OCI-M1 (cell line): ENCODE results near the gene SFMBT1.
"Not testable (repeated sequence)": the region's sequence is repeated elsewhere in the genome, so short reads cannot be mapped to it uniquely, and the experiment has no call there.

Source experiments
- DNase-seq: peaks from one replicate; lab custom pipeline; 2025; lab: John Stamatoyannopoulos, UW

The SFMBT1 gene

DNA sequence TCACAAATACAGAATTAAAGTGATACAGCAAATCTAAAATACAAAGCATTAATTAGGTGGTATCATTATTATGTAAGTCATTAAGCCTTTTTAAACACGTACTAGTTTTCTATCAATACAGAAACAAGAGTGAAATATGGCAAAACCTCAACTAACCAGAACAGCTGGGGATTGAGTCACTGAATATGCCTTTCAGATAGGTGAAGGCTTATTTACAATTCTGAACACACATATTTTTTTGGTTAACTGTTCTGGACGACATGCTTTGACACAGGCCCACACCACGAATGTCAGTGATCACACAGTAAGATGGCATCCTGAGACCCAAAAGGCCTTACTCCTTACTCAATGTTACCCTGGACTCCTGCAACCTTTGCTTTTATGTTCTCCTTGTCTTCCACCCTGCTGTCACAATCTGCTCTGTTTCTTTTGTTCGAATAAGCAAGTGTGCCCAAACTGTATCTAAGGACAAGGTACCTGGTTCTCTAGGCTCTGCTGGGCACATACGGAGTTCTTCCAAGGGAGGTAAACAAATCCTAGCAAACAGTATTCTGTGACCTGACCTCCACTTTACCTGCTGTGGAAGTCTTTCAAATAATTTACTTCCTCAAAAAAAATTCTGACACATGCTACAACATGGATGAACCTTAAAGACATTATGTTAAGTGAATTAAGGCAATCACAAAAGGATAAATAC, 7.0 kb downstream of the SFMBT1 start:
- no peak for DNase-seq

DNA sequence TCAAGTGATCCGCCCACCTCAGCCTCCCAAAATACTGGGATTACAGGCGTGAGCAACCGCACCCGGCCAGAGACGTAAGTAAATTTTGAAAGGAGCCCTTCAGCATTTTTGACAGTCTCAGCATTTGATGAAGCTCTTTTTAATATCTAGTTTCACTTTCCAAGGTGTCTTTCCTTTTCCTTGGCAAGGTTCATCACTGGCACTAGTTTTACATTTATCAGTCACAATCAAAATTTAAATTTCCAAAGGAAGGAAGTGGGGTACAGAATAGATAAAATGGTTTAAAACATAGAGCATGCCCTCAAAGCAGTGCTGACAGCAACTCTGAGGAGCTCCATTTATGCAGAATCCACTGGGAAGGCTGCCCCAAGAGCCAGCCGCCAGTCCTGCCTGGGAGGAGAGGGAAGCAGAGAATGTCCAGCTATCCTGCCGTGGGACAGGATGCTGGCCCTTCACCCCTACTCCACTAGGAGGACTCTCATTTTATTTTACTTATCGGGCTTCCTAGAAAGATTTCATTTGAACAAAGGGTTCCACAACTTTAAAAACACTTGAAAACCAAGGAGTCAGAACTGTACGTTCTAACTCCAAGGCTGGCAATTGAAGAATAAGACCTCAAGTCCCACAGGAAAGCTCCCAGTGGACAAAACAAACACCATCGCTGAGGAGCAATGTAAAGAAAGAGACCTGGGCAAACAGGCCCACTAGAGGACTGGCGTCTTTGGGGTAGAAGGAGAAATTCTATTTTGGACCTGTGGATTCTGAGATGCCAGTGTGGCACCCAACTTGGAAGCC, 9.9 kb downstream of the SFMBT1 start:
- DNase-seq = no peak

DNA sequence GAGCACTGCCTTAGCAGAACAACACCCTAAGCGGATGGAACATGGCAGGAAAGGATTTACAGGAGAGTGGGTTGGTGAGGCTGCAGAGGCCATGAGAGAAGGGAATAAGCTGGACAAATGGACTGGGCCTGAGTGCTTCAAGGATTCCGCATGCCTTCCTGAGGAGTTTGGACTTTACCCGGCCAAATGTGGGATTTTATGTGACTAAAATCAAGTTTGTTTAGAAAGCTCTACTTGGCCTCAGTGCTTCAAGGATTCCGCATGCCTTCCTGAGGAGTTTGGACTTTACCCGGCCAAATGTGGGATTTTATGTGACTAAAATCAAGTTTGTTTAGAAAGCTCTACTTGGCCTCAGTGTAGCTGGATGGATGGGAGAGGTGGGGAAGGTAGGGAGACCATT, 10.9 kb downstream of the SFMBT1 start:
- DNase-seq = not testable (repeated sequence)

DNA sequence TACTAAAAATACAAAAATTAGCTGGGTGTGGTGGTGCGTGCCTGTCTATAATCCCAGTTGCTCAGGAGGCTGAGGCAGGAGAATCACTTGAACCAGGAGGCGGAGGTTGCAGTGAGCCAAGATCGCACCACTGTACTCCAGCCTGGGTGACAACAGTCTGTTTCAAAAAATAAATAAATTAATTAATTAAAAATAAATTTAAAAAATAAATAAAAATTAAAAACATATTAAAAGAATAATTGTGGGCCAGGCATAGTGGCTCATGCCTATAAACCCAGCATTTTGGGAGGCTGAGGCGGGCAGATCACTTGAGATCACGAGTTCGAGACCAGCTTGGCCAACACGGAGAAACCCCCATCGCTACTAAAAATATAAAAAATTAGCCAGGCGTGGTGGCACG, 11.5 kb downstream of the SFMBT1 start:
- DNase-seq = not testable (repeated sequence)

DNA sequence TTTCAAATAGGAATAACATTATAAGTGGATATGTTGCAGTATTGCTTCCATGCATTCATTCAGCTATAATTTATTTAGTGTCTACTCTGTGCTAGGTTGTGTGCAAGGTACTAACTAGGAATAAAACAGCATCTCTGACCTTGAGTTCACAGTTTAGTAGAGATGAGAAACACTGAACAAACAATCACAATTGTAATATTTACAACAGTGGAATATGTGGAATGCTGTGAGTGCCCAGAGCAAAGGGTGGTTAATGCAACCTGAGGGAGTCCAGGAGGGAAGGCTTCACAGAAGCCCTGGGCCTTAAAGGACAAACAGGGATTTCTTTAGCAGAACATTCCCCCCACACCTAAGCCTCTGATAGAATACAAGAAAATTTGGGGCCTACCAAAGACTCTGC, 13.3 kb downstream of the SFMBT1 start:
- DNase-seq = no peak

DNA sequence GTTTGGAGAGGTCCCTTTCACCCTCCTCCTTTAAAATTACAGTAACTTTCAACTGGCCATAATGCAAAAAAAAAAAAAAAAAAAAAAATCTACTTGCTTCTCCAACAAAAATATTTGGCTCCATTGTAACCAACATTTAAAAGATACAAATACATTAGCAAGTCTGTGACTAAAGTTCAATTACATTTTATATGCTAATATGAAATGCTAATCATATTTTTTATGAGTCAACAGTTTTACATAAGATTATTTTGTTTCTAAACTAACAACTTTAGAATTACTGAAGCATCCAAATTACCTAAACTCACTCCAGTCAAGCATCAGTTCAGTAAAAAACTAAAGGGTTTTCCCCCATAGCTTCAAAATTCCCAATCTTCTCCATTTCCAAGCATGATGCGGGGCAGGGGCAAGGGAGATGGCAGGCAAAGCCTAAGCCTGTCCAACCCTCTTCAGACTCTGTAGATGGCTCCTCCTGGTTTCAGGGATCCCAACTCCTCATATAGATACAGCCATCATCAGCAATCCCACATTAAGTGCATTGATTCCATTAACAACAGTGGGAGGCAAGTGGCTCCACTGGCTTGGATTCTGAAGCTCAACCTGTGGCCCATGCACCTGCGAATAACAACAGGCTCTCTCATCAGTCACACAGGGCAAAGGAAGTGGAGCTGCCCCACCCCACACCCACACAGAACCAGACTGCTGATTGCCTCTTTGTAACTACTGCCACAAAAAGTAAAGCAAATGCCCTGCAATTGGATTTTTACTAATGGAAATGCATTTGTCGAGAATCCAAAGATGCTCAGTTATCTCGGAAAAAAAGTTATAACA, 15.0 kb downstream of the SFMBT1 start:
- no peak for DNase-seq

DNA sequence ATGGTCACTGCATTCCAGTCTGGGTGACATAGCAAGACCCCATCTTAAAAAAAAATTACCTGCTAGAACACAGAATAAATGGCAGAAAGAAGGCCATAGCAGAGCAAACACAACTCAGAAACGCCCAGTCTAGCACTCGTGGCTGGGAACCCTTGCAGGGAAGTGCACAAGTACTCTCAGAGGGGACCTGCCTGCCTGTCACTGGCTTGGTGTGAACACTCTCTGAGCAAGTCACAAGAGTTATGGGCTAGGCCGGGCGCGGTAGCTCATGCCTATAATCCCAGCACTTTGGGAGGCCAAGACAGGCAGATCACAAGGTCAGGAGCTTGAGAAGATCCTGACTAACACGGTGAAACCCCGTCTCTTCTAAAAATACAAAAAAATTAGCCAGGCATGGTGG, 17.2 kb downstream of the SFMBT1 start:
- DNase-seq = no peak

DNA sequence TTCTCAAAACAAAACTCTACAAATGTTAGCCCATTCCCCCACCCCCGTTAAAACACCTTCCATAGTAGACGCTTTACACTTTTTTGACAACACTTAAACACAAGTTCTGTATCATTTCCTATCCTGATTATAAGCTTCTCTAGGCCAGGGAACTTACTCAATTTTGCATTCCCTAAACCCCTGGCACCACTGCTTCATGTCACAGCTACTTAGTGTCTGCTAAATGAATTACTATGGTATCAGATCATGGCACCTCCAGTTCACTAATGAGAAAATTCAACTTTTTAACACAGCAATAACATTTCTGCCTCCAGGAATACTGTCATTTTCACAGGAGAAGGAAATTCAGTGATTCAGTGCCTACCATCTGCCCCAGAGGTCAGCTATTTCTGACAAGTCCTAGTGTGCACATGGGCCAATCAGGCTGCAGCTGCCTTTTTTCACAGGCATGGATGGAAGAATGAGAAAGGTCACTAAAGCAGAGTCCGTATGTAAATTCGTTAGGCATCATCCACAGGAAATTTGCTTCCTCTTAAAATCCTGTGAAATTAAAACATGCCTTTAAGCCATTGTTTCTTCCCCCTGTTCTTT, 18.5 kb downstream of the SFMBT1 start:
- DNase-seq = no peak

DNA sequence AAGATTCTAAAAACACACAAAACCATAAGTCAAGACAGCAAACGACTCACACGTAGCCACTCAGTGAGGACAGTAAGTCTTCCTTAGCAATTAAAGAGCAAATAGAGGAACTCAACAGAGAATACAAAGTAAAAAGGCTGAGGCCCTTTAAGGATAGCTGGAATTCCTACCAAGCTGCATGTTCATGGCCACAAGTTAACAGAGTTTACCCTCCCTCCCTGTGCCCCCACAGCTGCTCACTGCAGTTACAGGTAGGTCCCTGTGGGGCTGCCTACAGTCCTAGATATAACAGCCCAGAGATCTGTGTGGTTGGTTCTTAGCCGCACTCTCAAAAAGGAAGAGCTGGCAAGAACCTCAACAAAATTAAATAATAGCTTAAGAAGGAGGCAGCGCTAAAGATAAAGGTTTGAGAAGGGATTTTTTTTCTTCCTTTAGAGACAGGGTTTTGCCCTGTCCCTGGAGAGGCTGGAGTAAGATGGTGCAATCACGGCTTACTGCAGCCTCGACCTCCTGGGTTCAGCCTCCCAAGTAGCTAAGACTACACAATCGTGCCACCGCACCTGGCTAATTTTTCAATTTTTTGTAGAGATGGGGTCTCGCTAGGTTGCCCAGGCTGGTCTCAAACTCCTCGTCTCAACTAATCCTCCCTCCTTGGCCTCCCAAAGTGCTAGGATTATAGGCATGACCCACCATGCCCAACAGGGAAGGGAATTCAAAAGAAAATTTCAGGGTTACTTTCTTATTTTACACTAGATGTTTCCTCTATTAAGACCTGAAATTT, 19.3 kb downstream of the SFMBT1 start:
- DNase-seq = peak; percentile 31

DNA sequence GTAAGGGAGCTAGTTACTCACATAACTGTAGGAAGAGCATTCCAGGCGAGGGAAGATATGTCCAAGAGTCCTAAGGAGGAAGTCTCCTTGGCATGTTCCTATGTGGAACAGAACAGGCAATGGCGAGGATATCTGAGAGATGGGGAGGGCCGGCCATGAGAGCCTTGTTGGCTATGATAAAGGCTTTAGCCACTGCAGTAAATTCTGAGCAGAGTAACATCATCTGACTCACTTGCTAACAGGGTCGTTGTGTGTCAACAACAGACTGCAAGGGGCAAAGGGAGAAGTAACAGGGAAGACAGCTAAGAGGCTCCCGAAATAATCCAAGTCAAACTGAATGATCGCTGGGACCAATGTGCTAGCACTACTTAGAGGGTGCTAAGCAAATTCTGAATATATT, 21.6 kb downstream of the SFMBT1 start:
- no peak for DNase-seq

DNA sequence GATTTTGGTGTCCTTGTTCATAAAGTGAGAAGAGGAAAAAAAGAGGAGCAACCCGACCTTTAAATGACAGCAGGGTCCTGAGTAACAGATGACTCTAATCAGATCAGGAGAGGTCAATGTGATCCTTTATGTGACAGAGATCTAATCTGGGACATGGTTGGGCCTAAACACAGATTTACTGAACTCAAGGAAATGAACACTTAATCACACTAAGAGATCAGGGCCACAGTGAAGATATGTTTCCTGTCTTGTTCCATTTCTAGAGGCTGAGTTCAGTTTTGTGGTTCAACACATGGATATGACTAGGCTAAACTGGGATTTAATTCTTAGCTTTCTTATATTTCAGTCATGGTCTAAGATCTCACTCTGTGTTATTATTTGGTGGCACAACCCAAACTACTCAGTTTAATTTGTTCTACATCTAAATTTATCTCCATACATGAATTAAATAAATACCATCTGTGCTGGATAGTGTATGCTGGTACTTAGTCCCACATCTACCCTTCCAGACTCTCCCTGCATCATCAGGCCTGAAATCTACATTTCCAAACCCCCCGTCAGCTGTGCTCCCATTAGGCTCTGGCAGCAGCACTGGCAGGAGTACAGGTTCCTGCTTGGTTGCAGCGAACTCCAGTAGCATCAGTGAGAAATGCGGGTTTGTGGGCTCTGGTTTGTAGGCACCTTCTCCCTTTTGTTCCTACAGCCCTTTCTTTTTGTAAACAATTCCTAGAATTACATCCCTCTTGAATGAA, 22.6 kb downstream of the SFMBT1 start:
- DNase-seq = no peak

DNA sequence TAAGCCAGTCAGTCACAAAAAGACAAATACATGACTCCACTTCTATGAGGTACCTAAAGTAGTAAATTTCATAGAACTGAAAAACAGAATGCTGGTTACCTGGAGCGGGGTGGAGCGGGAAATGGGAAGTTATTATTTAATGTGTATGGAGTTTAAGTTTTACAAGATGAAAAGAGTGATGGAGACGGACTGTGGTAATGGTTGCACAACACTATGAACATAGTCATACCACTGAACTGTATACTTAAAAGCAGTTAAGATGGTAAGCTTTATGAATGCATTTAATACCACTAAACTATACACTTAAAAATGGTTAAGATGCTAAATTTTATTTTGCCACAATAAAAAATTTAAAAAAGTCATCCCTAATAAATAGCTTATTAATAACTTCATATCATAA, 23.2 kb downstream of the SFMBT1 start:
- DNase-seq = no peak

DNA sequence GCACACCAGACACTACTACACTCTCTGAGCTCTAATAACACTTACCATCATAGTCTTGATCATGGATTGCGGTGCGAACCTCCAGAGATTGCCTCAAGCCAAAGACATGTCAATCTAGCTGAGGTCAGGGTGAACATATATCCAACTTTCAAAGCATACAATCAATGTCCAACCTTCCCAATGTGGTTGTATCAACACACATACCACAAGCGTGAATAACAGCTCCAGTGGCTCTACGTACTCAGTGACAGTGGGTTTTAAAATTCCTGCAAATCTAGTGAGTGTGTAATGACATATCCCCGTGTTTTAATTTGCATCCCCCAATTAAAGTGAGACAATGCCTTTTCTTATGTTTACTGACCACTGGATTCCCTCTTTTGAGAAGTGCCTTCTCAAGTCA, 29.6 kb downstream of the SFMBT1 start:
- DNase-seq = no peak

DNA sequence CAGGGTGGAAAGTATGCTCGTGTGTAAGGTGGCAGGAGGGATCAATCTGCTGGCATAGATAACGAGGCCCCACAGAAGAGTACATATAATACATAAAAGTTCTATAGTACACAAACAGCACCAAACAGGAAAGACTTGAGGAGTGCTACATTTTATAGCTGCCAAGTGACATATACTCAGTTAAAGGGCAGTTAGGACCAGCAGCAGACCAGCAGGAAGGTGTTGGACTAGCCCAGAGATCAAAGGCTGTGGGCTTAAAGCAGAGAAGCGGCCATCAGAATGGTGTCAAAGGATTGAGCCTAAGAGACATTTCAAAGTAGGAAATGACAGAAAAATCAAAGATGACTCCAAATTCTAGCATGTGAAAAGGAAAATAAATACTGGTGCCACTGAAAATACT, 34.5 kb downstream of the SFMBT1 start:
- DNase-seq = no peak

DNA sequence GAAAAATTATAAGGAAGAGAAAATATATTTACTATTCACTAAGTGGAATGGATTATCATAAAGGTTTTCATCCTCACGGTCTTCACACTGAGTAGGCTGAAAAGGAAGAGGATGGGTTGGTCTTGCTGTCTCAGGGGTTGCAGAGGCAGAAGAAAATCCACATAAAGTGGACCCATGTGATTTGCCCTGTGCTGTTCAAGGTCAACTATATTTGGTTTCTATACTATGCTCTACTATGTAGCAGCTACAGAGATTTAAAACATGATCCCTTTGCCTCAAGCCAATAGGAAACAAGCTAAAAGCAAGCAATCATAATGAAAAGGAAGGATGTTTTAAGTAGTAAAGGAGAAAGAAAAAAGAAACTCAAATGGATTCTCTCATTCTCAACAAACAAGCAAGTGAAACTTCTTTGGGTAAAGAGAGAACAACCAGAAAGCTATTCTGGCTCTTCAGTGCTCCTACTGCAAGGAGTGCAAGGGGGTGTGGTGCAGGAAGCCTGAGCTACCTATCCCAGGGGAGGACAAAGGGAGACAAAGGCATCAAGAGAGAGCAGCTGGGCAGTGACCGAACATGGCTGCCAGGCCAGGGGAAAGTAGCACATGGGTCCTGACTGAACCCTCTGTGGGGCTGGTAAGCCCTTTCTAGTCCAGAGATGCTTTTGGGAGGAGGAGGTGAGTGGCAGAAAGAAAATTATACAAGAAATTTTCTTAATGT, 35.9 kb downstream of the SFMBT1 start:
- DNase-seq = no peak

DNA sequence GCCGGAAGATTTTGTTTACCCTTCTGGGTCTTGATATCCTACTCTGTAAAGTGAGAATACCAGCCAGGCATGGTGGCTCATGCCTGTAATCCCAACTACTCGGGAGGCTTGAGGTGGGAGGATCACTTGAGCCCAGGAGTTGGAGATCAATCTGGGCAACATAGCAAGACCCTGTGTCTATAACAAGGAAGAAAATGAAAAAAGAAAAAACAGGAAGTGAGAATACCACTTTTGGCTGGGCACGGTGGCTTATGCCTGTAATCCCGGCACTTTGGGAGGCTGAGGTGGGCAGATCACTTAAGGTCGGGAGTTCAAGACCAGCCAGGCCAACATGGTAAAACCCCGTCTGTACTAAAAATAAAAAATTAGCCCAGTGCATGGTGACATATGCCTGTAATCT, 36.9 kb downstream of the SFMBT1 start:
- no peak for DNase-seq

DNA sequence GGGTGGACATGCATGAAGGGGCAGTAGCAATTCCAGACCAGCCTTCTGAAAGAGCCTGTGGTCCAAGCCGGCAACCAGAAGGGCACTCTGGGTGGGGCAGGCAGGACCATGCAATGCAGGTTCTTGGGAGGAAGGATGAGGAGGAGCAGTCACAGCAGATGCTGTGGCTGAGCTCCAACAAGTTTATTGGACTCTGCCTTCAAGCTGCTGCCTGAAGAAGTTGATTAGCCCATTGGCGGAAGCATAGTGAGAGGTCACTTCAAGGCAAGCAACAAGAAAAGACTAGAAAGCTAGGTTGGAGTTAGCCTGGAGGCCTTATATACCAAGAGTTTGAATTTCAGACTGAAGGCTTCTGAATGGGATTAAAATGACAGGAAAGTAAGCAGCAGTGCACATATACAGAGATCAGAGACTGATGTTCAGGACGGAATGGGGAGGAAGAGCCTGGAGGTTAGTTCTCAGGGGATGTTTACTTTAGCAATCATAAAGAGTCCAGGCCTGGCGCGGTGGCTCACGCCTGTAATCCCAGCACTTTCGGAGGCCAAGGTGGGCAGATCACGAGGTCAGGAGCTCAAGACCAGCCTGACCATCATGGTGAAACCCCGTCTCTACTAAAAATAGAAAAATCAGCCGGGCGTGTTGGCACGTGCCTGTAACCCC, 39.9 kb downstream of the SFMBT1 start:
- DNase-seq = no peak

DNA sequence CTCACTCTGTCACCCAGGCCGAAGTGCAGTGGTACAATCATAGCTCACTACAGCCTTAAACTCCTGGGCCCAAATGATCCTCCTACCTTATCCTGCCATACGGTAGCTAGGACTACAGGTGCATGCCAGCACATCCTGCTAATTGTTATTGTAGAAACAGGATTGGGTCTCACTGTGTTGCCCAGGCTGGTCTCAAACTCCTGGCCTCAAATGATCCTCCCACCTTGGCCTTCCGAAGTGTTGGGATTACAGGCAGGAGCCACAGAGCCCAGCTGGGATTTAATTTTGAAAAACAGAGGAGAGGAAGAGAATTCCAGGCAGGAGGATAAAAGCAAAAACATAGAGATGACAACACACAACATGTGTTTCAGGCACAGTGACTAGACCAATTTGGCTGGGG, 40.5 kb downstream of the SFMBT1 start:
- DNase-seq = no peak

DNA sequence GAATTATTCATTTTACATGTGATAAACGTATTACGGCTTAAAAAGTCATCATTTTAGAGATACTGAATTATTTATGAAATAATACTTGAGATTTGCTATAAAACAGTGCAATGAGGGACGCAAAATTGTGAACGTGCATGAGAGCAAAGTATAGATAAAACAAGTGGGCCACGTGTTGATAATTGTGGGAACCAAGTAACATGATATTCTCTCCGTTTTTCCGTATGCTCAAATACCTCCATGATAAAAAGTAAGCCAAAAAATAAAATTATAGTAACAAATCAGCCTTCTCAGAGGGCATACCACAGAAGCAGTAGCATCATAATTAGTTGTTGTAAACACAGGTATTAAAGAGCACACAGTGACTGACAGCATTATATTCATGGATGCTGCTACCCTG, 42.6 kb downstream of the SFMBT1 start:
- no peak for DNase-seq
